ENCODE measurements around the gene TACR1.
"Not testable (repeated sequence)": the region's sequence is repeated elsewhere in the genome, so short reads cannot be mapped to it uniquely, and the experiment has no call there.

The TACR1 gene, protein sequence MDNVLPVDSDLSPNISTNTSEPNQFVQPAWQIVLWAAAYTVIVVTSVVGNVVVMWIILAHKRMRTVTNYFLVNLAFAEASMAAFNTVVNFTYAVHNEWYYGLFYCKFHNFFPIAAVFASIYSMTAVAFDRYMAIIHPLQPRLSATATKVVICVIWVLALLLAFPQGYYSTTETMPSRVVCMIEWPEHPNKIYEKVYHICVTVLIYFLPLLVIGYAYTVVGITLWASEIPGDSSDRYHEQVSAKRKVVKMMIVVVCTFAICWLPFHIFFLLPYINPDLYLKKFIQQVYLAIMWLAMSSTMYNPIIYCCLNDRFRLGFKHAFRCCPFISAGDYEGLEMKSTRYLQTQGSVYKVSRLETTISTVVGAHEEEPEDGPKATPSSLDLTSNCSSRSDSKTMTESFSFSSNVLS

DNA sequence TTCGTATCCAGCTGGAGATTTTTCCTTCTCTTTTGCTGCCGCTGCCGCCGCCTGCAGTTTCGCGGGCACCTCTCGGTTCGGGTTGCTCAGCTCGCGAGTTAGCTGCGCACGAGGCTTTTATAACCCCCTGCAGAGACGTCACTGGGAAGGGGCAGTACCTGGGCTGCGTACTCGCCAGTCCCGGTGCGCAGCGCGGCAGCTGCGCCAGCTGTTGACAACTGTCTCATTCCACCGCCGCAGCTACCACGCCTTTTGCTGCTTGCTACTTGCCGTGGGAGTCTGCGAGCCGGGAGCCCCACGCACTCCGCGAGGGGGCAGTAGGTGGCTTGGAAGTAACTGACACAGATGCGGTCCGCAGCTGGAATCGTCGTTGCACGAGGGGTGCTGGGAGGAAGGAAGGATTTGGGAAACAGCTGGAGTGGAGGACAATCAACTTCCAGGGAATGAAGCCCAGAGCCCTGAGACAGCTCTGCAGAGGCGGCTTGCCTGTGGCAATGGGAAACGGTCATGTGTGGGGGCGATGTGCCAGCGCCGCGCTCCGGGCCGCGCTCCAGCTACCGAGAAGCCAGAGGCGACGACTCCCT is at the start of gene TACR1:
Gene TACR1, minus strand, starts transcription at position 93 of the 584 bp plus-strand sequence. CDS start 586 bp downstream, outside the sequence.
- DNase-seq, result no peak

DNA sequence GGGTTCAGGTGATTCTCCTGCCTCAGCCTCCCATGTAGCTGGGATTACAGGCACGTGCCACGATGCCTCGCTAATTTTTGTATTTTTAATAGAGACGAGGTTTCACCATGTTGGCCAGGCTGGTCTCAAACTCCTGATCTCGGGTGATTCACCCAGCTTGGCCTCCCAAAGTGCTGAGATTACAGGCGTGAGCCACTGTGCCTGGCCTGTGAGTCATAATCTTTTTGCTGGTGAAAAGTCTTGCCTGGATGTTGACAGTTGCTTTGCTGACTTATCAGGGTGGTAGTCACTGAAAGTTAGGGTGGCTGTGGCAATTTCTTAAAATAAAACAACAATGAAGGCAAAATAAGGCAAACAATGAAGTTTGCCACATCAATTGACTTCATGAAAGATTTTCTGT is 49.3 kb upstream of the TACR1 start:
- not testable (repeated sequence) for DNase-seq

DNA sequence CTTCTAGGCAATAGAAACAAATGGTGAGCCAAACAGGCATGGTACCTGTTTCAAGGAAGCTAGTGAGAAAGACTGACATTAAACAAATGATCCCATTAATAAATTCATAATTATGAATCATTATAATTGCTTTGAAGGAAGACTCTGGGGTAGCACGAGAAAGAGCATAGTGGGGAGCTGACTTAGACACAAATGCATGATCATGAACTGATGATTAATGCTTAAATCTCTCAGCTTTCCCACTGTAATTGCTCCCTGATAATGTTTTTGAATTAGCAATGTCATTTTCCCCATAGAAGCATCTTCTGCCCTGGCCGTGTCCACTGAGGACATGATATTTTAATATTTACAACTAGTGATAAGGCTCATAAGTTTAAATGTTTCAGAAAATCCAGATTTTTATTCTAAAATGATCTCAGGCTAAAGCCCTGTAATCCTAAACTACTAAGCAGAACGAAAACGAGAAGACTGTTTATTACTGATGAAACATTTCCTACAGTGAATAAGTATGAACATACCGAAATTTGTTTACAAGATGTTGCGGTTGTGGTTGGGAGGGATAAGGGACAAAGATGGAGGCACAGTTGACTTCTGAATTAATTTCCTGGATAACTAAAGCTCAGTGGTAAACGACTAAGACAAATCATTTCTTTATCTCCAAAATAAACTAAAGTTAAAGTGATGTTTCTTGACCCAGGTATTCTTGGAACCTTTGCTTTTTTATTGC is 47.3 kb upstream of the TACR1 start:
- DNase-seq, result no peak

DNA sequence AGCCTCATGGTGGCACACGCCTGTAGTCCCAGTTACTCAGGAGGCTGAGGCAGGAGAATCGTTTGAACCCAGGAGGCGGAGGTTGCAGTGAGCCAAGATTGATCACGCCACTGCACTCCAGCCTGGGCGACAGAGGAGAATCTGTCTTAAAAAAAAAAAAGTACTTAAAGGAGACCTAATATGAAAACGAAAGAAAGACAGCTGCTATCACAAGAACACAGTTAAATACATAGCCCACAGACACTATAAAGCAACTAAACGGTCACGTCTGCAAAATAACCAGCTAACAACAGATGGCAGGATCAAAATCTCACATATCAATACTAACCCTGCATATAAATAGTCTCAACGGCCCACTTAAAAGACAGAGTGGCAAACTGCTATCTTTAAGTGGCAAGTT is 43.9 kb upstream of the TACR1 start:
- no peak for DNase-seq

DNA sequence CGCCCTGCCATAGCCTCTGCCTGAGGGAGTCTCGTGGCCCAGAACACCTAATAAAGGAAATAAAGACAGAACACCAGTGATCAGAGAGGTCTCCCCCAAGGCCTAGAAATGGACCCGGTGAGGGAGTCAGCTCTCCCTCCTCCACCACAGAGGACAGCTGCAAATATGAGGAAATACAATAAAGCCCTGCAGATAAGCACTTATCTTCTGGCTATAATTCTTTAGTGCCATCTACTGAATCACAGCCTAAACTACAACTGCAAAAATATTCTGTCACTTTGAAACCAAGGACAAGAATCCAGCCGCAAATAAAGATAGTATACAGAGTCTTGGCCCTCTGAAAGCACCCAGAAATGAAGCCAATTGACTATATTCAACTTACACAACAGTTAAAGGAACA is 42.4 kb upstream of the TACR1 start:
- no peak for DNase-seq

DNA sequence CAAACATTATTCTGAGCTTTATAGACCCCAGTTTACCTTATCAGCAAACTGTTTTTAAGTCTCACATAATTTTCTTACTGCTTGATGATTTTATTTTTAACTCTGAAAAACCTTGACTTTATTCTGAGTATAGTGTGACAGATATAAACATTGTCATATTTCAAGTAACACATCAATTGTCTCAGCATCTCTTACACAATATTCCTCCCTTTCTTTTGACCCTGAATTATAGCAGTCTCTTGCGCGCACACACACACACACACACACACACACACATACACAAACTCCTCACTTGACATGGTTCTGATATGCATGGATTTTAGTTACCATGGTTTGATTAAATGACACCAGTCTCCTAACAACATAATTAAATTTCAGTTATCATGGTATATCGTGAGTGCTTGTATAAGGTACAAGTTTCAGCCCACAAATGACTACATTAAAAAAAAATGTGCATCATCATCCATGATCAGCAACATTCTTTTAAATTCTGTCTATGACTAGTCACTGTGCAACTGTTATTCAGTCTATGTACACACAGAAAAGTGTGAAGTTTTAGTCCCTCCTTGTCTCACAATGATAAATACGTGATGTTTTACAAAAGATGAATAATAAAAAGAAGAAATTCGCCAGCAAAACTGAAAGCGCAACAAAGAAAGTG is 39.5 kb upstream of the TACR1 start:
- no peak for DNase-seq

DNA sequence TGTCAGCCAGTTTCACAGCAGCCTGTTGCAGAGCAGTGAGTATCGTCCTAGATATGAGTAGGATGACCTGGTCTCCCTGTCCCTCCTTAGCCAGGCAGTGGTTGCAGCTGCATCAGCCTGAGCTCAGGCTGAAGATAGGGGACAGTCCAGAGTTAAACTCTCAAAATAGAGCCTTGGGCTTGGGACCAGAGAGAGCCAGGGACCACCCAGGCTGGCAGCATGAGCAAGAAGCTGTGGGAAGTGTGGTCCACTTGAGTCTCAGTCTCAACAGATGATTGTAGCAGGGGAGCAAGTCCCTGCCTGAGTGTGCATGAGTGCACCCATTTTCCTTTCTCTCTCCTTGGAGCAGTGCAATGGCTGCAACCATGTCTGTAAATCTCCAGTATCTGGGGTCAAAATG is 38.0 kb upstream of the TACR1 start:
- no peak for DNase-seq

DNA sequence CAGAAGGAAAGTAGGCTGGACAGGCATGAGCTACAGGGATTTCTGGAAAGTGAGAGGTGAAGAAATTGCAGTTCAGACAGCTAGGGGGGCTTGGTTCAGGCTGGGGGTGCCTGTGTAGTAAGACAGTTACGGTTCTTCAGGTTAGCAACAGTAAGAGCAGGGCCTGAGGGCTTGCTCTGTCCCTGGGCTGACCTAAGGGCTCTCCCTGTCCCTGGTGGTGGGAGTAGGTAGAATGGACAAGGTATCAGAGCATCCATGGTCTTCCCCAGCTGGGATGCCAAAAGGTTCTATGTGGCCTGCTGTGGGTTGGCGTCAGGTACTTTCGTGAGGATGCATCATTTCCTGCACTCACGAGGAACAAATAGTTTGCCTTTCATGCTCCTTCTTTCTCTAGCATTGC is 34.6 kb upstream of the TACR1 start:
- DNase-seq, result no peak

DNA sequence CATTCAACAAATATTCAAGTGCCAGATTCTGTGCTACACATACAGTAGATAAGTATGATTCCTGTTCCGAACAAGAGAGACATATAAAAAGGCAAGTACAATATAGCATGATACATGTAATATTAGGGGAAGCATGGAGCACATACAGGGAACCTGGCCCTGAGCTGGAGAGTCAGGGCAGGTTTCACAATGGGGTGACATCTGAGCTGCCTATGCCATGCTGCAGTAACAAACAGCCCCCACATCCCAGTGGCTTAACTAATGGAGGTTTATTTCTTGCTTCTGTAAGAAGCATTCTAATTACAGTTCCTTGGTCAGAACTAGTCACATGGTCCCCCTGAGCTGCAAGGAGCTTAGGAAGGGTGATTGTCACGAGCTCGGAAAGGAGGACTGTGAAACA is 27.3 kb upstream of the TACR1 start:
- no peak for DNase-seq

DNA sequence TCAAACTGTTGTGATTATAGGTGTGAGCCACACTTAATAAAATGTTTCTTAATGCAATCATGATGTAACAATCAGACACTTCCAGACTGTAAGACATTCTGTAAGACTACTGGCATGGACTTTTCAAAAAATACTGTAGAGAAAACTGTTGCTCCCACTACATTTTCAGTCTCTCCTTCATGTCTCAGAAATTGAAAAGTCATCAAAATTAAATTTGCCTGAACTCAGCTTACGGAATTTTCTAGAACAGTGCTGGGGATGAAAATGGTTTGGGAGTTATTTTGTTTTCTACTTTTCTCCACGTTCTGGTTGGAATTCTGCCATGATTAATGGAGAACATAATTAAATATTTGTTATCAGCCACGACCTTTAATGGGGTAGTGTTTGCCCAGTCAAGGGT is 26.8 kb upstream of the TACR1 start:
- DNase-seq, result no peak

DNA sequence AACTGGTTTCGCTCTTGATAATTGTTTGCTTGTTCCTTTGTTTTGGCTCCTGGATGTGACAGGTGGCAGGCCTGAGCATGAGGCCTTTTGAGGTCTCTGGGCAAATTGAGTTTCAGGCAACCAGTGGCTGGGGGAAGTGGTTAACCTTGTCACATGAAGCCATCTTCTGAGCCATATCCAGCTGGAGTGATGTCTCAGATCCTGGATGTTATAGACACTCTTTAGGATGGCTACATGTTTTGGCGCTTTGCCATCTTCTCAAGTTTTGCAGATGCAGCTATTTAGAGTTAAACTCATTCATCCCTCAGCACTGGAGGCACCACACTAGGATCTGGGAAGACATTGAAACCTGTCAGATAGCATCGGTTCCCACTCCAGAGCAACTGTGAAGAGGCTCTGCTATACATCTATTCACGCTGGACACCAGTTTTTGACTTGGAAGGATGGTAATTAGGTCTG is 25.3 kb upstream of the TACR1 start:
- no peak for DNase-seq

DNA sequence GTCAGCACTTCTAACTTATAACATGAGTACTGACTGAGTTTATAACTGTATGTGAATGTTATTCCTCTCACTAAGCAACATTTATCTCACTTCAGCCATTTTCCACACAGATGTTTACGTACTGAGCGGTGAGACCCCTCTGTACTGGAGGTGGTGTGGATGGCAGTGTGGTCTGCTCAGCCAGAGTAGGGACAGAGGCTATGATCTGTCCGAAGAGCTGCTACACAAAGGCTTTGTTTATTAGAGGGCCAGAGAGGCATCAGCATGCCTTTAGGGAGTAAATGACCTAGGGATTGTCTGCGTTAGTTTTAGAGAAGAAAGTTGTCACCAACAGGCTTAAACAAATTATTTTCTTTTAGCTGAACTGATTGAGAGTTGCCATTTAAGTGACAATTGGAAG is 23.2 kb upstream of the TACR1 start:
- no peak for DNase-seq

DNA sequence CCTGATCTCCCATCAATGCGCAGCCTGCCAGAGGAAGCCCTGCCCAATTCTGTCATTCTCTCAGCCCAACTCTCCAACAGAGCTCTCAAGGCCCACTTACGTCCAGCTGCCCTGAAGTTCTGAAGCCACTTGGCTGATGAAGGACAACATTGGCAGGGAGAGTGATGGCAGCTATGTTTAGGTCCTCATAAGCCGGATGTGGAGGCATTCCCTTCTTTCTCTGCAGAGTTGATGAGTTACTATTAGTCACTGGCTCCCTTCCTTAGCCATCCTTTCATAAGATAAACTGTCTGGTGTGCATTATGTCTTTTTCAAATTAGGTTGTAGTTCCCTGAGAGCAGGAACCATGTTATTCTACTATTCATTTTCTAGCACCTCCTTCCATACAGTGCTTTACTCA is 22.5 kb upstream of the TACR1 start:
- no peak for DNase-seq

DNA sequence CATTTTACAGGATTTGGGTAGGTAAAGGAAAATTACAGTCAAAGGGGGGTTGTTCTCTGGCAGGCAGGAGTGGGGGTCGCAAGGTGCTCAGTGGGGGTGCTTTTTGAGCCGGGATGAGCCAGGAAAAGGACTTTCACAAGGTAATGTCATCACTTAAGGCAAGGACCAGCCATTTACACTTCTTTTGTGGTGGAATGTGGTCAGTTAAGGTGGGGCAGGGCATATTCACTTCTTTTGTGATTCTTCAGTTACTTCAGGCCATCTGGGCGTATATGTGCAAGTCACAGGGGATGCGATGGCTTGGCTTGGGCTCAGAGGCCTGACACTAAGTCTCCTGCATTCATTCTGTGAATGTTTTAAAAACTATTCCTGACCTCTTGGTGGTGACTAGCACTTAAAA is 19.9 kb upstream of the TACR1 start:
- DNase-seq, result not testable (repeated sequence)

DNA sequence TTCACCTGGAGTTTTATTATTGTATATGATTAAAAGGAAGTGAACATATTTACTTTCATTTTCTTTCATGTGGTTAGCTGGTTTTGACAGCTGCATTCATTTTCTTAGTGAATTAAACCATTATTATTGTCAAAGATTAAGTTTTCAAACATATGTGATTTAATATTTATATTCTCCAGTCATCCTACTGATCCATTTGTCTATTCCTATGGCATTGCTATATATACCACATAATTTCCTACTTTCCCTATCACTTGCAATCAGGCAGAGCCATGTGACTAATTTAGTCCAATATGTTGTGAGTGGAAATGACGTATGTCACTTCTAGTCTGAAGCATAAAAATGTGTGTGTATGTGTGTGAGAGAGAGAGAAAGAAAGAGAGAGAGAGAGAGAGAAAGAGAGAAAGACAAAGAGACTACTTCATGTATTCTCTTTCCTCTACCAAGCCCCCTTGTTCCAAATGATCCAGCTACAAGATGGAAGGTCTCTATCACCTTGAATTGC is 12.0 kb upstream of the TACR1 start:
- DNase-seq, result no peak

DNA sequence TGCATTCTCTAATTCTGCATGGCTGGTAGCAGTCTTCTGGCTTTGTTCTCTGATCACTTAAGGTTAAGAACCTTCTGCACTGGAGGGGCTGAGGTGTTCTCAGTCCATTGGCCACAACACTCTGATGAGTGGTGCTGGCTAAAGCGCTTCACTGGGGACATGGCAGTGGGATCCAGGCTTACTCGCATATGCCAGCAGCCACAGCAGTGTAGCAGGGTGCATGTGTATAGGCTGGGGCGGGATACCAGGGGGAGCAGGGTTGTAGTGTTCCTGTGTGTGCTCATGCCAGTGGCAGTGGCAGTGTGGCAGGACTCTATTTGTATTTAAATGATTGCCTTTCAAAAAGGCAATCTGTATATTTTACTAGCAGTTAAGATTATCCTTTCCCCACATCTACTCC is 11.1 kb upstream of the TACR1 start:
- DNase-seq, result no peak

DNA sequence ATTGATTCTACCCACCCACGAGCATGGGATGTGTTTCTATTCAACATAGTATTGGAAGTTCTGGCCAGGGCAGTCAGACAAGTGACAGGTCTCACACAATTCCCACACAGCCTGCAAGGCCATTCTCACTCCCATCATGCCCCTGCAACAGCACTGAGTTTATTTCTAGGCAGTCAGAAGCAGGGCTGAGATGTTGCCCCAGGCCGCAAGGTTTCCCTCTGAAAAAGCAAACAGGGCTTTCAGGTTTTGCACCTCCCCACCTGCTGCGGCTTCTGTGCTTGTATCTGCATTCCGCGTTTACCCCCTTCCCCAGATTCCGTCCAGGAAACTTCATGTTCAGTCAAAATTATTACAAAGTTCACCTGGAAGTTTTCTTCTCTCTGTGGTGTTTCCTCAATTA is 9.4 kb upstream of the TACR1 start:
- DNase-seq, result no peak

DNA sequence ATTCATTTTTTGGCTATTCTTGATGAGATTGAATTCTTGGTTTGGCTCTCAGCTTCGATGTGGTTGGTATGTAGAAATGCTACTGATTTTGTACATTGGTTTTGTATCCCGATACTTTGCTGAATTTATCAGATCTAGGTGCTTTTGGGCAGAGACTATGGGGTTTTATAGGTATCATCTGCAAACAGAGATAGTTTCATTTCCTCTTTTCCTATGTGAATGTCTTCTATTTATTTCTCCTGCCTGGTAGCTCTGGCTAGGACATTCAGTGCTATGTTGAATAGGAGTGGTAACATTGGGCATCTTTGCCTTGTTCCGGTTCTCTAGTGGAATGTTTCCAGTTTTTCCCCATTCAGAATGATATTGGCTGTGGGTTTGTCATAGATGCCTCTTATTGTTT is 5.5 kb upstream of the TACR1 start:
- DNase-seq, result no peak

DNA sequence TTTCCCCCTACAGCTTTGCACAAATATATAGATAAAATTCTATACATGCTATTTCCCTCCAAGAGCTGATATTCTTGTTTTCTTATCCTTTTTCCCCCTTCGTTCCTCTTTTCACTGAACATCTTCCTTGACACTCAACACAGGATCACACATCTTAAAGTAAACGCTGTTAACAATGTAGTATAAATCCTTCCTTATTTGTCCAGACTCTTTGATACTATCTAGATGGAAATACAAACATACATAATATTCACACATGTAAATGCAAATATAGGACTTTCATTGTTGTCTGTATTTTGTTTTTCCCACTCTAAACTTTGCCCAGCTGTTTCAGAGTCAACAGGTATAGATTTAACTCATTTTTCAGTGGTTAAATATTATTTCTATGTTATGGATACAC is 3.0 kb upstream of the TACR1 start:
- DNase-seq, result no peak

DNA sequence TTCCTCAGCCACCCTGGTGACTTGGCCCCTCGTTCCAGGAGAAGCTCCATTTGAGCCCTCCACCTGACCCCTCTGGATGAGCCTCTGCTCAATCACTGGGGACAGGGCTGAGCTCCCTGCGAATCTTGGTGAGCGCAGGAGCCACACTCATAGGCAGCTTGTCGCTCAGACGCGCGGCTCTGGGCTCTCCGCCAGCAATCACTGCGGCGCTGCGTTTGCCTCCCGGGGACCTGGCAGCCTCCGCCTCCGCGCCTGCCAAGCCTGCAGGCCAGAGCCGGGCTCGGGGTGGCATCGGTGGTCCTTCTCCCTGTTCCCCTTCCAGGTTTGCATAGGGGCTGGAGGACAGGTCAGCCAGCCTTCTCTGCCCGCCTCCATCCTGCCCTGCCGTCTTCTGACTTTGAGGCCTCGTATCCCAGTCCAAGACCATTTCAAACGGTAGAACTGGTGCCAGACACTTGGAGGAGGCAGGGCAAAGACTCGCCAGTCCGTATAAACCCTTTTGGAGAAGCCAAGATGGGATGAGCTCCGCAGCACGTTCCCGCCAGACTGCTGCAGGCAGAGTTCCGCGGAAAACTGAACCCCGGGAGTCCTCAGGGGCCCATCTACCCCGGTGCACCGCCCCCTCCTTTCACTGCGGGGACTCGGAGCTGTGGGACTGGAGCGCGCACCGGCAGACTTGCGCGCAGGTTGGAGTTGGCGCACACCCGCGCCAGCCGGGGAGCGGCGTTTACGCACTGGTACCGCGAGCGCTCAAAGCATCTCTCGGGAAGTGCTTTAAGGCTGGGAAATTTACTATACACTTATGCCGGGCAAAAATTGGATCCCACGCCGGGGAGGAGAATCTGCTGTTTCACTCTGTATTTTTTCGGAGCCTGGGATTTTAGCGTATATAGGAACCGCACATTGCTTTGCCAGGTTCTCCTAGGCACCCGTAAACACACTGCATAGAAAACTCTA is 1.1 kb upstream of the TACR1 start:
- peak; percentile 61 for DNase-seq

DNA sequence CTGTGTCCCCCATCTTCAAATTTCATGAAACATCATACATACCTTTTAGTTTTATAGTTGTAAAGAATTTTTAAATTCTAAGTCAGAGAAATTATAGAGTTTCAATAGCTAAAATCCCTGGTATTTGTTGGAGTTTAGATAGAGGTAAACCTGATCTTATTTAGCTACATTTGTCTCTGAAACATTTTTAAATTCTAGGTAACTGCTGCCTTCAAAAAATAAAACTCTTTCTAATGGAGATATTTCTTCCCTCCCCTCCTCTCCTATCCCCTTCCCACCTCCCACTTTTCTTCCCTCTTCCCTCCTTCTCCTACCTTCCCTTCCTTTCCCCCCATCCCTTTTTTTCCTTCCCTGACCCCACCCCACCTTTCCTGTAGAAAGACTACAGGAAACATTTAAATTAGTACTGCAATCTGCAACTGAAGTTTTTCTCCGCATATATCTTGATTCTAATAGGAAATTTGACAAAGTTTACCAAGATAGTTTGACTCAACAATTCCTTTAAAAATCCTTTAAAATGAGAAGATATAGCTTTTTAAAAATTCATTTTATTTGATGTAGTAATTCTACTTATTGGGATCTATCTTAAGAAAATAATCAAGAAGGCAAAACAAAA is 4.1 kb downstream of the TACR1 start:
- DNase-seq, result no peak
